ENCODE data around the gene ARX. TPM values are rescaled to one million over a fixed set of nuclear protein-coding genes. Genes with fewer than 3 reads are reported as not detected.

Gene ARX
- polyA plus RNA-seq, 1 donor from 2014 or later: 42.8 TPM

DNA sequence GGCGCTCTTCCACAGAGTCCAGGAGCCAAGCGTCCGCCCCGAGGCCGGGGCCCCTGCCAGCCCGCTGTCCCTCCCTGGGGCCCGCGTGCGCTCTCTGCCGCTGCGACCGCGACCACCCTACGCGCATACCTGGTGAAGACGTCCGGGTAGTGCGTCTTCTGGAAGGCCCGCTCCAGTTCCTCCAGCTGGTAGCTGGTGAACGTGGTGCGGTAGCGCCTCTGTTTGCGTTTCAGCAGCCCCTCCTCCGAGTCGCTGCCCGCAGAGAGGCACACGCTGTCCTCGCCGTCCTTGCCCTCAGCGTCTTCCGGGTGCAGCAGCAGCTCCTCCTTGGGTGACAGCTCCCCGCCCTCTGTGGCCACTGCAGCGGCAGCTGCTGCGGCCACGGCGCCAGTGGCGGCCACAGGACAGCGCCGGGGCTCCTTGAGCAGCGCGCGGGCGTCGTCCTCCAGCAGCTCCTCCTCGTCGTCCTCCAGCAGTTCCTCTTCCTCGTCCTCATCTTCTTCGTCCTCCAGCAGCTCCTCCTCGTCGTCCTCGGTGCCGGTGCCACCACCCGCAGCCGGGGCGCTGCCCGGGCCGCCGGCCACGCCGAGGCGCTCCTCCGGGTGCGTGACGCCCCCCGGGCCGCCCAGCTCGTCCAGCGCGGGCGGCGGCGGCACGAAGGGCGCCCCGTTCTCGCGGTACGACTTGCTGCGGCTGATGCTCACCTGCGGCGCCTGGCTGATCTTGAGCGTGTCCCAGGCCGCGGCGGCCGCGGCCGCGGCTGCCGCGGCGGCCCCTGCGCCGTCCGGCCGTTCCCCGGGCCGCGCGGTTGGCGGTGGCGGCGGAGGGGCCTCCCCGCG, 2.8 kb downstream of the ARX start:
- peak overlapping the region; percentile 79 for H3K9ac ChIP-seq (ENCODE audit: low read length)
- H3K4me2 ChIP-seq (ENCODE audit: low read length): no peak overlapping the region
- no peaks in the 10 kb centered on the region for H3K9me3 ChIP-seq (ENCODE audit: low read length)
- H3K9me2 ChIP-seq (ENCODE audit: insufficient read depth, low read length): no peaks in the 10 kb centered on the region
- H4K20me1 ChIP-seq (ENCODE audit: insufficient read depth): no peaks in the 10 kb centered on the region
- no peaks in the 10 kb centered on the region for H3K36me3 ChIP-seq (ENCODE audit: insufficient read depth, low read length)
- no peak overlapping the region for H2AFZ ChIP-seq (ENCODE audit: low read depth, low read length)
- no peaks in the 10 kb centered on the region for H3K27me3 ChIP-seq (ENCODE audit: insufficient read depth, low read depth, low read length)
- TF ChIP-seq, protein P1, sequence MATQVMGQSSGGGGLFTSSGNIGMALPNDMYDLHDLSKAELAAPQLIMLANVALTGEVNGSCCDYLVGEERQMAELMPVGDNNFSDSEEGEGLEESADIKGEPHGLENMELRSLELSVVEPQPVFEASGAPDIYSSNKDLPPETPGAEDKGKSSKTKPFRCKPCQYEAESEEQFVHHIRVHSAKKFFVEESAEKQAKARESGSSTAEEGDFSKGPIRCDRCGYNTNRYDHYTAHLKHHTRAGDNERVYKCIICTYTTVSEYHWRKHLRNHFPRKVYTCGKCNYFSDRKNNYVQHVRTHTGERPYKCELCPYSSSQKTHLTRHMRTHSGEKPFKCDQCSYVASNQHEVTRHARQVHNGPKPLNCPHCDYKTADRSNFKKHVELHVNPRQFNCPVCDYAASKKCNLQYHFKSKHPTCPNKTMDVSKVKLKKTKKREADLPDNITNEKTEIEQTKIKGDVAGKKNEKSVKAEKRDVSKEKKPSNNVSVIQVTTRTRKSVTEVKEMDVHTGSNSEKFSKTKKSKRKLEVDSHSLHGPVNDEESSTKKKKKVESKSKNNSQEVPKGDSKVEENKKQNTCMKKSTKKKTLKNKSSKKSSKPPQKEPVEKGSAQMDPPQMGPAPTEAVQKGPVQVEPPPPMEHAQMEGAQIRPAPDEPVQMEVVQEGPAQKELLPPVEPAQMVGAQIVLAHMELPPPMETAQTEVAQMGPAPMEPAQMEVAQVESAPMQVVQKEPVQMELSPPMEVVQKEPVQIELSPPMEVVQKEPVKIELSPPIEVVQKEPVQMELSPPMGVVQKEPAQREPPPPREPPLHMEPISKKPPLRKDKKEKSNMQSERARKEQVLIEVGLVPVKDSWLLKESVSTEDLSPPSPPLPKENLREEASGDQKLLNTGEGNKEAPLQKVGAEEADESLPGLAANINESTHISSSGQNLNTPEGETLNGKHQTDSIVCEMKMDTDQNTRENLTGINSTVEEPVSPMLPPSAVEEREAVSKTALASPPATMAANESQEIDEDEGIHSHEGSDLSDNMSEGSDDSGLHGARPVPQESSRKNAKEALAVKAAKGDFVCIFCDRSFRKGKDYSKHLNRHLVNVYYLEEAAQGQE (IDR thresholded peaks at IDR 0.05; ENCODE audit: borderline replicate concordance): no peak
- no peak for TF ChIP-seq EP300 (conservative IDR thresholded peaks at IDR 0.05; ENCODE audit: poor library complexity, severe bottlenecking)
- TF ChIP-seq MXI1 (conservative IDR thresholded peaks at IDR 0.05; ENCODE audit: poor library complexity, severe bottlenecking): no peak
- TF ChIP-seq RAD21 (conservative IDR thresholded peaks at IDR 0.05): no peak
- TF ChIP-seq SMC3 (conservative IDR thresholded peaks at IDR 0.05; ENCODE audit: poor library complexity): no peak
- TF ChIP-seq EZH2 (IDR thresholded peaks at IDR 0.05; ENCODE audit: borderline replicate concordance, insufficient read depth, low read length, poor library complexity, severe bottlenecking): no peak
- TF ChIP-seq POLR2AphosphoS5 (IDR thresholded peaks at IDR 0.05): no peak
- TF ChIP-seq, protein P2, sequence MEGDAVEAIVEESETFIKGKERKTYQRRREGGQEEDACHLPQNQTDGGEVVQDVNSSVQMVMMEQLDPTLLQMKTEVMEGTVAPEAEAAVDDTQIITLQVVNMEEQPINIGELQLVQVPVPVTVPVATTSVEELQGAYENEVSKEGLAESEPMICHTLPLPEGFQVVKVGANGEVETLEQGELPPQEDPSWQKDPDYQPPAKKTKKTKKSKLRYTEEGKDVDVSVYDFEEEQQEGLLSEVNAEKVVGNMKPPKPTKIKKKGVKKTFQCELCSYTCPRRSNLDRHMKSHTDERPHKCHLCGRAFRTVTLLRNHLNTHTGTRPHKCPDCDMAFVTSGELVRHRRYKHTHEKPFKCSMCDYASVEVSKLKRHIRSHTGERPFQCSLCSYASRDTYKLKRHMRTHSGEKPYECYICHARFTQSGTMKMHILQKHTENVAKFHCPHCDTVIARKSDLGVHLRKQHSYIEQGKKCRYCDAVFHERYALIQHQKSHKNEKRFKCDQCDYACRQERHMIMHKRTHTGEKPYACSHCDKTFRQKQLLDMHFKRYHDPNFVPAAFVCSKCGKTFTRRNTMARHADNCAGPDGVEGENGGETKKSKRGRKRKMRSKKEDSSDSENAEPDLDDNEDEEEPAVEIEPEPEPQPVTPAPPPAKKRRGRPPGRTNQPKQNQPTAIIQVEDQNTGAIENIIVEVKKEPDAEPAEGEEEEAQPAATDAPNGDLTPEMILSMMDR (IDR thresholded peaks at IDR 0.05; ENCODE audit: poor library complexity, severe bottlenecking): no peak
- TF ChIP-seq TAF1 (IDR thresholded peaks at IDR 0.05; ENCODE audit: low read depth): no peak
- H3K79me2 ChIP-seq (replicated peaks; ENCODE audit: insufficient read depth, low read length): peaks cover 60% of the 10 kb centered on the region
- no peaks in the 10 kb centered on the region for H3F3A ChIP-seq (ENCODE audit: insufficient read depth, low read length, poor library complexity, severe bottlenecking)
- peak overlapping the region; percentile 83 for H3K4me3 ChIP-seq (ENCODE audit: low read length)
- H3K27ac ChIP-seq (ENCODE audit: low read length): peak overlapping the region; percentile 79

DNA sequence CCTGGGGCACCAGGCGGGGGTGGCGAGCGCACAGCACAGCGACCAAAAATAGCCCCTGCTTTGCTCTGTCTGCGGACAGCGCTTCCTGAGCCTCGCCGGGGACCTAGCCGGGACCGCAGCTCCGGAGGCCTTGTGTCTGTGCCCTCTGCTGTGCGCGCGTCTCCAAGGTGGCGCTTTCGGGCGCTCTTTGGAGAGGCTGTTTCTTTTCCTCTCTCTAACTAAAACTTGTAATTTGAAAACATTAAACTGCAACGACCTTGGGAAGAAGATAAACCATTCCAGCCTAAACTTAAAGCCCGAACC, 3.4 kb downstream of the ARX start:
- Histone ChIP-seq H3K4me2 (ENCODE audit: low read length) (no peak overlapping the region), H3K4me3 (ENCODE audit: low read length) (peak overlapping the region; percentile 83)
- TF ChIP-seq SMC3 (conservative IDR thresholded peaks at IDR 0.05; ENCODE audit: poor library complexity) (no peak), POLR2AphosphoS5 (IDR thresholded peaks at IDR 0.05) (no peak), EZH2 (IDR thresholded peaks at IDR 0.05; ENCODE audit: borderline replicate concordance, insufficient read depth, low read length, poor library complexity, severe bottlenecking) (no peak), MXI1 (conservative IDR thresholded peaks at IDR 0.05; ENCODE audit: poor library complexity, severe bottlenecking) (no peak), TAF1 (IDR thresholded peaks at IDR 0.05; ENCODE audit: low read depth) (no peak), RAD21 (conservative IDR thresholded peaks at IDR 0.05) (no peak), EP300 (conservative IDR thresholded peaks at IDR 0.05; ENCODE audit: poor library complexity, severe bottlenecking) (no peak)
- TF ChIP-seq, protein P2 (IDR thresholded peaks at IDR 0.05; ENCODE audit: poor library complexity, severe bottlenecking): no peak
- TF ChIP-seq, protein P1 (IDR thresholded peaks at IDR 0.05; ENCODE audit: borderline replicate concordance): no peak

More for the DNA sequence above, 3.4 kb downstream of the ARX start:
- Histone ChIP-seq H3K27me3 (ENCODE audit: insufficient read depth, low read depth, low read length) (no peaks in the 10 kb centered on the region), H3K79me2 (replicated peaks; ENCODE audit: insufficient read depth, low read length) (peaks cover 67% of the 10 kb centered on the region), H3F3A (ENCODE audit: insufficient read depth, low read length, poor library complexity, severe bottlenecking) (no peaks in the 10 kb centered on the region), H2AFZ (ENCODE audit: low read depth, low read length) (no peak overlapping the region), H3K36me3 (ENCODE audit: insufficient read depth, low read length) (no peaks in the 10 kb centered on the region), H3K9me2 (ENCODE audit: insufficient read depth, low read length) (no peaks in the 10 kb centered on the region), H3K9me3 (ENCODE audit: low read length) (no peaks in the 10 kb centered on the region), H4K20me1 (ENCODE audit: insufficient read depth) (no peaks in the 10 kb centered on the region), H3K9ac (ENCODE audit: low read length) (peak overlapping the region; percentile 79), H3K27ac (ENCODE audit: low read length) (peak overlapping the region; percentile 79)

Data from neural cell (in vitro differentiated cells).